GM12864 (cell line): ENCODE data around the gene ATG101.
A peak's percentile ranks its signal among the peaks of the same experiment; 100 is the strongest.

Experiments used
- DNase-seq: peaks from one replicate; pipeline ENCODE4 v3.0.0-alpha.2; 2011; ENCODE audit warnings: low read depth
- H3K4me3 ChIP-seq: 2 replicates; pipeline ENCODE4 v1.5.1; 2011; ENCODE audit warnings: mild to moderate bottlenecking, low read depth, low read length, control low read depth
- CTCF ChIP-seq: IDR thresholded peaks from 2 replicates; pipeline ENCODE4 v1.5.1; 2011; ENCODE audit warnings: low read depth, mild to moderate bottlenecking, moderate library complexity, low read length, control low read depth, inconsistent platforms; ENCODE audit errors: missing control alignments

Gene ATG101

GRCh38 chr12:52026263-52026662 is 43.5 kb upstream of the ATG101 start:
- TF ChIP-seq CTCF, result no peak
- no peak overlapping the region for H3K4me3 ChIP-seq
- no peak for DNase-seq

GRCh38 chr12:52027085-52027843 is 42.5 kb upstream of the ATG101 start:
- no peak for DNase-seq
- H3K4me3 ChIP-seq, result no peak overlapping the region
- no peak for TF ChIP-seq CTCF

GRCh38 chr12:52029685-52030084 is 40.1 kb upstream of the ATG101 start:
- TF ChIP-seq CTCF, result no peak
- no peak for DNase-seq

GRCh38 chr12:52032446-52032803 is 37.4 kb upstream of the ATG101 start:
- no peak for DNase-seq
- no peak for TF ChIP-seq CTCF
- H3K4me3 ChIP-seq, result peak overlapping the region; percentile 13

More at GRCh38 chr12:52029685-52030084, 40.1 kb upstream of the ATG101 start:
- no peak overlapping the region for H3K4me3 ChIP-seq

GRCh38 chr12:52032804-52033445 is 36.9 kb upstream of the ATG101 start:
- no peak for TF ChIP-seq CTCF
- H3K4me3 ChIP-seq, result peak overlapping the region; percentile 49
- peak; percentile 77 for DNase-seq

GRCh38 chr12:52033446-52034140 is 36.2 kb upstream of the ATG101 start:
- TF ChIP-seq CTCF, result no peak
- no peak for DNase-seq
- H3K4me3 ChIP-seq, result peak overlapping the region; percentile 49
